CD1c-positive myeloid dendritic cell (primary cell): ENCODE data around the gene HADHA.
A peak's percentile ranks its signal among the peaks of the same experiment; 100 is the strongest.
"Not testable (repeated sequence)": the region's sequence is repeated elsewhere in the genome, so short reads cannot be mapped to it uniquely, and the experiment has no call there.

Experiments used
- DNase-seq: peaks from one replicate; pipeline ENCODE4 v3.0.0-alpha.2; 2016; ENCODE audit errors: extremely low spot score

The HADHA gene

GRCh38 chr2:26173776-26174482 is 70.5 kb downstream of the HADHA start:
- DNase-seq: no peak

- DNase-seq: peak; percentile 14
Observed at GRCh38 chr2:26172871-26173775, 71.3 kb downstream of the HADHA start, which contains the start of gene GAREM2. TSS of gene GAREM2 (plus strand) at chr2:26173088. CDS start at chr2:26173221, 133 bp downstream.

- no peak for DNase-seq
Observed at GRCh38 chr2:26172189-26172870, 72.1 kb downstream of the HADHA start.

GRCh38 chr2:26170795-26171194 is 73.6 kb downstream of the HADHA start:
- DNase-seq: no peak

- DNase-seq: no peak
Observed at GRCh38 chr2:26169681-26170414, 74.6 kb downstream of the HADHA start.

- DNase-seq: no peak
Observed at GRCh38 chr2:26169226-26169625, 75.2 kb downstream of the HADHA start.

GRCh38 chr2:26168785-26169184 is 75.6 kb downstream of the HADHA start:
- no peak for DNase-seq

- not testable (repeated sequence) for DNase-seq
Observed at GRCh38 chr2:26166541-26166940, 77.9 kb downstream of the HADHA start.

GRCh38 chr2:26165403-26165802 is 79.0 kb downstream of the HADHA start:
- DNase-seq: no peak

- no peak for DNase-seq
Observed at GRCh38 chr2:26164641-26165211, 79.7 kb downstream of the HADHA start.

- no peak for DNase-seq
Observed at GRCh38 chr2:26164231-26164630, 80.2 kb downstream of the HADHA start.

GRCh38 chr2:26162963-26163362 is 81.5 kb downstream of the HADHA start:
- DNase-seq: no peak

- no peak for DNase-seq
Observed at GRCh38 chr2:26161926-26162325, 82.5 kb downstream of the HADHA start.

GRCh38 chr2:26157580-26157979 is 86.9 kb downstream of the HADHA start:
- DNase-seq: no peak

- DNase-seq: no peak
Observed at GRCh38 chr2:26150243-26150642, 94.2 kb downstream of the HADHA start.

- no peak for DNase-seq
Observed at GRCh38 chr2:26148501-26148900, 95.9 kb downstream of the HADHA start.

- DNase-seq: peak; percentile 73
Observed at GRCh38 chr2:26144953-26145680, 99.3 kb downstream of the HADHA start.

GRCh38 chr2:26144031-26144430 is 100.4 kb downstream of the HADHA start:
- peak; percentile 16 for DNase-seq

GRCh38 chr2:26141145-26141769 is 103.2 kb downstream of the HADHA start:
- DNase-seq: no peak
